Activated naive CD4-positive, alpha-beta T cell treated with anti-CD3 and anti-CD28 coated beads for 36 hours (primary cell): ENCODE measurements around the gene TMEM138. TPM values are rescaled to one million over a fixed set of nuclear protein-coding genes. Genes with fewer than 3 reads are reported as not detected.

ENCODE experiments used
- CTCF ChIA-PET: fragments of 350-600 bp; sonication (Branson Sonifier 250); formaldehyde crosslinking; loops from one replicate; lab custom pipeline; 2021; ENCODE audit warnings: antibody characterized with exemption; lab: Charles Lee
- DNase-seq: peaks from one replicate; pipeline ENCODE4 v3.0.0-alpha.2; 2020
- H3K27ac Mint-ChIP-seq: one replicate; pipeline ENCODE4 v1.8.0; 2021; ENCODE audit warnings: mild to moderate bottlenecking, mixed read lengths
- H3K27me3 Mint-ChIP-seq: one replicate; pipeline ENCODE4 v1.8.0; 2021; ENCODE audit warnings: low read depth, mixed read lengths
- H3K36me3 Mint-ChIP-seq: one replicate; pipeline ENCODE4 v1.8.0; 2021; ENCODE audit warnings: low read depth, mixed read lengths
- H3K4me1 Mint-ChIP-seq: one replicate; pipeline ENCODE4 v1.8.0; 2021; ENCODE audit warnings: low read depth, mixed read lengths
- H3K4me3 Mint-ChIP-seq: one replicate; pipeline ENCODE4 v1.8.0; 2021; ENCODE audit warnings: mild to moderate bottlenecking, moderate library complexity, mixed read lengths
- H3K9me3 Mint-ChIP-seq: one replicate; pipeline ENCODE4 v1.8.0; 2021; ENCODE audit warnings: mixed read lengths
- intact Hi-C: fragments of 100-400 bp; cut with micrococcal nuclease; formaldehyde crosslinking; loops from one replicate; pipeline ENCODE4 v1.15.1; 2023
- total RNA-seq, 2 experiments: library from RNA; stranded (reverse); gene quantifications; one replicate each; pipeline ENCODE4 v1.2.3, GENCODE V29; 2021

Gene TMEM138
- total RNA-seq, 2 experiments from 2014 or later, result 35.6 to 41.4 TPM

GRCh38 chr11:61343792-61344745 is 18.1 kb upstream of the TMEM138 start:
- intact Hi-C loops, result no loop called here
- CTCF ChIA-PET, result interaction anchor here (0.7 kb wide), 1 partner anchor 188 kb away, joined by 4 read pairs; no protein-coding TSS in a partner anchor

GRCh38 chr11:61345170-61345610 is 17.0 kb upstream of the TMEM138 start:
- no peak for DNase-seq
- Mint-ChIP-seq H3K9me3 (no peaks in the 10 kb centered on the region), H3K36me3 (peaks cover 19% of the 10 kb centered on the region), H3K27me3 (no peaks in the 10 kb centered on the region), H3K4me3 (no peak overlapping the region), H3K27ac (no peak overlapping the region), H3K4me1 (no peaks in the 10 kb centered on the region)
- CTCF ChIA-PET, result no interaction called here
- intact Hi-C loops, result no loop called here

More at GRCh38 chr11:61343792-61344745, 18.1 kb upstream of the TMEM138 start:
- DNase-seq, result no peak
- Mint-ChIP-seq H3K27me3 (no peaks in the 10 kb centered on the region), H3K27ac (no peak overlapping the region), H3K36me3 (peaks cover 19% of the 10 kb centered on the region), H3K9me3 (no peaks in the 10 kb centered on the region), H3K4me1 (no peaks in the 10 kb centered on the region), H3K4me3 (no peak overlapping the region)

- H3K36me3 Mint-ChIP-seq, result peaks cover 17% of the 10 kb centered on the region
- H3K9me3 Mint-ChIP-seq, result no peaks in the 10 kb centered on the region
- H3K4me3 Mint-ChIP-seq, result no peak overlapping the region
- H3K27me3 Mint-ChIP-seq, result no peaks in the 10 kb centered on the region
- no peak for DNase-seq
- no peak overlapping the region for H3K27ac Mint-ChIP-seq
- intact Hi-C loops, result no loop called here
- H3K4me1 Mint-ChIP-seq, result no peaks in the 10 kb centered on the region
- CTCF ChIA-PET, result interaction anchor here (1.2 kb wide), 1 partner anchor 10 kb away, joined by 6 read pairs; no protein-coding TSS in a partner anchor
Measured at GRCh38 chr11:61345954-61346843, 16.0 kb upstream of the TMEM138 start.

GRCh38 chr11:61347916-61348461 is 14.2 kb upstream of the TMEM138 start:
- no peak overlapping the region for H3K4me3 Mint-ChIP-seq
- CTCF ChIA-PET, result interaction anchor here (1.0 to 2.2 kb wide), 3 partner anchors 12 to 39 kb away, joined by 4 to 12 read pairs (median 6); no protein-coding TSS in a partner anchor
- no peaks in the 10 kb centered on the region for H3K27me3 Mint-ChIP-seq
- peaks cover 14% of the 10 kb centered on the region for H3K36me3 Mint-ChIP-seq
- no peak overlapping the region for H3K27ac Mint-ChIP-seq
- no peak for DNase-seq
- no peaks in the 10 kb centered on the region for H3K4me1 Mint-ChIP-seq
- intact Hi-C loops, result no loop called here
- no peaks in the 10 kb centered on the region for H3K9me3 Mint-ChIP-seq

- DNase-seq, result no peak
- H3K27me3 Mint-ChIP-seq, result no peaks in the 10 kb centered on the region
- no peaks in the 10 kb centered on the region for H3K9me3 Mint-ChIP-seq
- H3K4me3 Mint-ChIP-seq, result no peak overlapping the region
- intact Hi-C loops, result no loop called here
- H3K4me1 Mint-ChIP-seq, result peaks cover 2% of the 10 kb centered on the region
- no peak overlapping the region for H3K27ac Mint-ChIP-seq
- CTCF ChIA-PET, result interaction anchor here (1.0 to 2.2 kb wide), 3 partner anchors 13 to 37 kb away, joined by 4 to 12 read pairs (median 4); no protein-coding TSS in a partner anchor
- peaks cover 19% of the 10 kb centered on the region for H3K36me3 Mint-ChIP-seq
Measured at GRCh38 chr11:61349189-61349751, 12.9 kb upstream of the TMEM138 start.

- intact Hi-C loops, result no loop called here
- Mint-ChIP-seq H3K4me1 (peaks cover 2% of the 10 kb centered on the region), H3K27ac (no peak overlapping the region), H3K27me3 (no peaks in the 10 kb centered on the region), H3K36me3 (peaks cover 16% of the 10 kb centered on the region), H3K9me3 (no peaks in the 10 kb centered on the region), H3K4me3 (no peak overlapping the region)
- CTCF ChIA-PET, result interaction anchor here (1.5 kb wide), 1 partner anchor 14 kb away, joined by 4 read pairs; no protein-coding TSS in a partner anchor
- DNase-seq, result no peak
Measured at GRCh38 chr11:61349916-61350315, 12.3 kb upstream of the TMEM138 start.

- no peak for DNase-seq
- Mint-ChIP-seq H3K27me3 (no peaks in the 10 kb centered on the region), H3K9me3 (no peaks in the 10 kb centered on the region), H3K27ac (no peak overlapping the region), H3K4me3 (no peak overlapping the region), H3K36me3 (peaks cover 16% of the 10 kb centered on the region), H3K4me1 (peaks cover 2% of the 10 kb centered on the region)
- CTCF ChIA-PET, result interaction anchor here (1.5 kb wide), 1 partner anchor 15 kb away, joined by 4 read pairs; no protein-coding TSS in a partner anchor
- intact Hi-C loops, result no loop called here
Measured at GRCh38 chr11:61350336-61350735, 11.8 kb upstream of the TMEM138 start.

- Mint-ChIP-seq H3K4me1 (peaks cover 2% of the 10 kb centered on the region), H3K36me3 (peaks cover 16% of the 10 kb centered on the region), H3K27me3 (no peaks in the 10 kb centered on the region), H3K27ac (no peak overlapping the region), H3K9me3 (no peaks in the 10 kb centered on the region), H3K4me3 (no peak overlapping the region)
- no peak for DNase-seq
- intact Hi-C loops, result no loop called here
- CTCF ChIA-PET, result interaction anchor here (1.4 to 1.5 kb wide), 2 partner anchors 9 to 15 kb away, joined by 3 to 4 read pairs; no protein-coding TSS in a partner anchor
Measured at GRCh38 chr11:61350803-61351202, 11.4 kb upstream of the TMEM138 start.

GRCh38 chr11:61352038-61352437 is 10.1 kb upstream of the TMEM138 start:
- intact Hi-C loops, result no loop called here
- no peaks in the 10 kb centered on the region for H3K27me3 Mint-ChIP-seq
- H3K9me3 Mint-ChIP-seq, result no peaks in the 10 kb centered on the region
- H3K27ac Mint-ChIP-seq, result no peak overlapping the region
- CTCF ChIA-PET, result interaction anchor here (0.6 to 7.0 kb wide), 3 partner anchors 10 to 161 kb away, joined by 3 to 49 read pairs (median 4); no protein-coding TSS in a partner anchor
- peaks cover 6% of the 10 kb centered on the region for H3K4me1 Mint-ChIP-seq
- DNase-seq, result no peak
- peaks cover 17% of the 10 kb centered on the region for H3K36me3 Mint-ChIP-seq
- no peak overlapping the region for H3K4me3 Mint-ChIP-seq

GRCh38 chr11:61353131-61354067 is 8.8 kb upstream of the TMEM138 start:
- no peaks in the 10 kb centered on the region for H3K27me3 Mint-ChIP-seq
- CTCF ChIA-PET, result interaction anchor here (2.3 to 7.0 kb wide), 2 partner anchors 16 to 32 kb away, joined by 9 to 49 read pairs; no protein-coding TSS in a partner anchor
- peaks cover 15% of the 10 kb centered on the region for H3K36me3 Mint-ChIP-seq
- DNase-seq, result no peak
- intact Hi-C loops, result no loop called here
- H3K4me3 Mint-ChIP-seq, result no peak overlapping the region
- no peak overlapping the region for H3K27ac Mint-ChIP-seq
- no peaks in the 10 kb centered on the region for H3K9me3 Mint-ChIP-seq
- H3K4me1 Mint-ChIP-seq, result peaks cover 11% of the 10 kb centered on the region
